Measurements from ENCODE around the gene LPCAT2.

LPCAT2 gene

DNA sequence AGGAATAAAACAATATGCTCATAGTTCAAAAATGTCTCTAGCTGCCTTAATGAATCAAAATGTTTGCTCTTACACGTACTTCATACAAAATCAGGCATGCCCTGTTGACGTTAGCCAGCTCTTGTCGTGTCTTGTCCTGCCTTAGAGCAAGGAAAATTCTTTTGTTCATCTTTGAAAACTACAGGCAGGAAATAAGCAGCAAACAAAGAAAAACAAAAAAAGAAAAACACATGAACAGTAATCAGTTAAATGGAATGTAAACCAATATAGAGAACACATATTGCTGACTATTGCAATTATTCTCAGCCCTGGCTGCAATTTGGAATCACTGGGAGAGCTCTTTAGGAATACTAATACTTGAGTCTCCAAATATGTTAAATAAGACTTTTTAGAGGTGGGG, 59.3 kb downstream of the LPCAT2 start:
- TF ChIP-seq, protein P1, sequence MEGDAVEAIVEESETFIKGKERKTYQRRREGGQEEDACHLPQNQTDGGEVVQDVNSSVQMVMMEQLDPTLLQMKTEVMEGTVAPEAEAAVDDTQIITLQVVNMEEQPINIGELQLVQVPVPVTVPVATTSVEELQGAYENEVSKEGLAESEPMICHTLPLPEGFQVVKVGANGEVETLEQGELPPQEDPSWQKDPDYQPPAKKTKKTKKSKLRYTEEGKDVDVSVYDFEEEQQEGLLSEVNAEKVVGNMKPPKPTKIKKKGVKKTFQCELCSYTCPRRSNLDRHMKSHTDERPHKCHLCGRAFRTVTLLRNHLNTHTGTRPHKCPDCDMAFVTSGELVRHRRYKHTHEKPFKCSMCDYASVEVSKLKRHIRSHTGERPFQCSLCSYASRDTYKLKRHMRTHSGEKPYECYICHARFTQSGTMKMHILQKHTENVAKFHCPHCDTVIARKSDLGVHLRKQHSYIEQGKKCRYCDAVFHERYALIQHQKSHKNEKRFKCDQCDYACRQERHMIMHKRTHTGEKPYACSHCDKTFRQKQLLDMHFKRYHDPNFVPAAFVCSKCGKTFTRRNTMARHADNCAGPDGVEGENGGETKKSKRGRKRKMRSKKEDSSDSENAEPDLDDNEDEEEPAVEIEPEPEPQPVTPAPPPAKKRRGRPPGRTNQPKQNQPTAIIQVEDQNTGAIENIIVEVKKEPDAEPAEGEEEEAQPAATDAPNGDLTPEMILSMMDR (IDR thresholded peaks at IDR 0.05; ENCODE audit: insufficient read depth, low read depth, low read length, missing control alignments), result no peak
- peak; percentile 98 for DNase-seq (ENCODE audit: low read depth)

DNA sequence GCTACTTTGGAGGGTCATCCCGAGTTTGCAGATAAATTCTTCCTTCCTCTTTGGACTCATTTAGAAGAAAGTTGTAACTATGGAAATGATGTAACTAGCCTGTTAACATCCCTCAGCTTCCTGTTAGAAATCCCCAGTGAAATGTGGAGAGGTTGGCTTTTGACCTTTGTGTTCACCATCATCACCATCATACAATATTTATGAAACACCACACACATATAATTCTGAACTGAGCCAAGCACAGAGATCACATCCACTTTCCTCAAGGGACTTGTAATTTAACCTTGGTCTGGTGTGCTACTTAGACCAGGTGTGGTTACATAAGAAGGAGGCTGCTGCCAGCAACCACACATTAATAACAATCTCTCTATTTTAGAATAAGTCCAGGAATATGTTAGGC, 60.2 kb downstream of the LPCAT2 start:
- peak overlapping the region; percentile 55 for H3K4me3 ChIP-seq (ENCODE audit: low read length)
- TF ChIP-seq, protein P1 (IDR thresholded peaks at IDR 0.05; ENCODE audit: insufficient read depth, low read depth, low read length, missing control alignments), result no peak
- DNase-seq (ENCODE audit: low read depth), result peak; percentile 15

More for the DNA sequence above, 59.3 kb downstream of the LPCAT2 start:
- peak overlapping the region; percentile 55 for H3K4me3 ChIP-seq (ENCODE audit: low read length)

DNA sequence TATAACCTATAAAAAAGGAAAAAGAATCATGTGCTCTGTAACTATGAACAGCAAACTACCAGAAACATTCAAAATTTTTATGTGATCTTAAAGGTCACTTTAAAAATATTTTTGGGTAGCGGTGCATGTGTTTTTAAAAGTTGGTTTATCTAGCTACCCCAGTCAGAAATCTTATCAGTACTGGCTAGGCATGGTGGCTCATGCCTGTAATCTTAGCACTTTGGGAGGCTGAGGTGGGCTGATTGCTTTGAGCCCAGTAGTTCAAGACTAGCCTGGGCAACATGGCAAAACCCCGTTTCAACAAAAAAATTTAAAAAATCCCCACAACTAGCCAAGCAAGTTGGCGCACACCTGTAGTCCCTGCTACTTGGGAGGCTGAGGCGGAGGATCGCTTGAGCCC, 61.3 kb downstream of the LPCAT2 start:
- TF ChIP-seq, protein P1 (IDR thresholded peaks at IDR 0.05; ENCODE audit: insufficient read depth, low read depth, low read length, missing control alignments), result no peak
- no peak for DNase-seq (ENCODE audit: low read depth)
- no peak overlapping the region for H3K4me3 ChIP-seq (ENCODE audit: low read length)

DNA sequence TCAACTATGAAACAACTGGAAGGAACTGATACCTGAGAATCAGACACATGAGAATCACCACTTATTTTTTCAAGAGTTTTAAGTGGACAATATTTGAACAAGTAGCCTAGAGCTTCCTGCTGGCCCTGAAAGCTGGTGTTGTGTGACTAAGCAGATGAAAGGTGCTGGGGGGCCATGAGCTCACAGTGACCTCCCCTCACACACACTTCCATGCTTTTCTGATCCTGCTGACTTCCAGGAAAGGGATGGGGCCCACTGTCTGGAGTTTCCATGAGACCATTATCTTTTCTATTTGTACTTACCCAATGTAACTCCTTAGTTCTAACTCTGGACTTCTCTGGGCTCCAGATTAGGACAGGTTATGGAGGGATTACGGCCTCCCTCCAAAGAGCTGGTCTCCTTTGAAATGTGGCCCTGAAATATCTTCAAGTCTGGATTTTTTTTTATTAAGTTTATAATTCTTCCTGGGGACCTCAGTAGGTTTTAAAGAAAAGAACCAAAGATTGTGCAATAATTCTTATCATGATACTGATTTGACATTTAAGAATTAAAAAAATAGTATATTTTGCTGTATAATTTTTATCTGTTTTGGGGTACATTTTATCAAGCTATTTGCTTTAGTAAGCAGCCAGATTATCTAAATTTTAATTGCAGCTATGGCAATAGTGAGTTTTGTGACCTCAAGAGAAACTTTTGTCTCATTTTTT, 62.5 kb downstream of the LPCAT2 start:
- no peak overlapping the region for H3K4me3 ChIP-seq (ENCODE audit: low read length)

DNA sequence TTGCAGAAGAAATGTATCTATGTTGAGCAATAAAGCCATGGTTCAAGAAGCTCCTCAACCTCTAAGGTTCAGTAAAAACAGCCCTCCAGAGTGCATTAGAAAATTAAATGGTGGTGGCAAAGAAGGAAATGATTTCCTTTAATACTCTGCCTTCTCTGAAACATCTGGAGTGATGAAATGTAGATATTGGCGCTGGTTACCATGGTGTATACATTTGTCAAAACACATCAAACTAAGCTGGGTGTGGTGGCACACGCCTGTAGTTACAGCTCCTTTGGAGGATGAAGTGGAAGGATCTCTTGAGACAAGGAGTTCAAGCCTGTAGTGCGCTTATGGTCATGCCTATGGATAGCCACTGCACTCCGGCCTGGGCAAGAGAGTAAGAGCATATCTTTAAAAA, 63.6 kb downstream of the LPCAT2 start:
- H3K4me3 ChIP-seq (ENCODE audit: low read length), result no peak overlapping the region
- TF ChIP-seq, protein P1 (IDR thresholded peaks at IDR 0.05; ENCODE audit: insufficient read depth, low read depth, low read length, missing control alignments), result no peak
- peak; percentile 74 for DNase-seq (ENCODE audit: low read depth)

More for the DNA sequence above, 62.5 kb downstream of the LPCAT2 start:
- TF ChIP-seq, protein P1 (IDR thresholded peaks at IDR 0.05; ENCODE audit: insufficient read depth, low read depth, low read length, missing control alignments), result no peak
- DNase-seq (ENCODE audit: low read depth), result peak; percentile 8

DNA sequence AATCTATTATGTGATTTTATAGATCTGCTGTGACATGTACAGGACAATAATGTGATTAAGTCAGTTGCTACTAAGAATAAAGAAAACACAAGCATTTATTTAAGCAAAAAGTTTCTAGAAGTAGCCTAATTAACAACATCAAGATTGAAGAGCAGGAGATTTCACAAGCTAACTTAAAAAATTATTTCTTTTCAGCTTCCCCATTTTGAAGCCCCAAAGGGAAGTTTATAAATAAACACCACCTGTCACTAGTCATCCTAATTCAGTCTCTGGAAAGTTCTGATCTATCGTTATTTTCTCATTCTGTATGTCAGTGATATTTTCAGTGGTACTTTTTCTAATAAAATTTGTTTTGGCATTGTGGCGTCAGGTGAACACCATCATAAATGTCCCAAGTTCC, 65.9 kb downstream of the LPCAT2 start:
- TF ChIP-seq, protein P1 (IDR thresholded peaks at IDR 0.05; ENCODE audit: insufficient read depth, low read depth, low read length, missing control alignments), result no peak
- DNase-seq (ENCODE audit: low read depth), result no peak
- no peak overlapping the region for H3K4me3 ChIP-seq (ENCODE audit: low read length)

DNA sequence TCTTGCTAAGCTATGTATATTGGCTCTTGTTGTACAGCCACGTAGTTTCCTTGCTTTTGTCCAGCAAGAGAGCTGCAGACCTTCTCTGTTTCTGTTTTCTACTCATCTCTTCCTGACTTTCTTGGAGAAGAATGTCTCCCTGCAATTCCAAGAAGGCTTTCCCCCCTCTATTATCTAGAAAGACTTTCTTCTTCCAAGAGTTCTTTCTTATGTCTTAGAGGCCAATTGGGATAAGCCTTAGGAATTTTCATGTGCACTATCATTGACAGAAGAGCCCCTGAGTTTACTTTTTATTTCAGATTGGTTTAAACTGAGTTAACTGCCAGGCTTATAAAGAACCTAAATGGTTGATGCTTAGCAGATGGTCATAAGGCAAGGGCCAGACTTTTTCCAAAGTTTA, 66.6 kb downstream of the LPCAT2 start:
- TF ChIP-seq, protein P1 (IDR thresholded peaks at IDR 0.05; ENCODE audit: insufficient read depth, low read depth, low read length, missing control alignments), result no peak
- H3K4me3 ChIP-seq (ENCODE audit: low read length), result no peak overlapping the region
- no peak for DNase-seq (ENCODE audit: low read depth)
